HL-60 (cell line): ENCODE results near the gene CHST13.

Experiments
- DNase-seq, 2 experiments: peaks; one replicate each; pipeline ENCODE4 v3.0.0-alpha.2; 2010 to 2020; ENCODE audit warnings: low read depth in 1 of 2, low spot score in 1 of 2
- H3K27ac ChIP-seq: fragments of 250-450 bp; sonication (Bioruptor Pico); replicated peaks from 2 replicates; pipeline ENCODE4 v1.5.1; 2020; ENCODE audit warnings: mild to moderate bottlenecking, moderate library complexity
- H3K27me3 ChIP-seq: fragments of 250-450 bp; sonication (Bioruptor Pico); 2 replicates; pipeline ENCODE4 v1.5.1; 2021; ENCODE audit warnings: mild to moderate bottlenecking, moderate library complexity; ENCODE audit not compliant: insufficient read depth, poor library complexity, severe bottlenecking
- H3K4me3 ChIP-seq: replicated peaks from 2 replicates; pipeline ENCODE4 v1.5.1; 2011; ENCODE audit warnings: mild to moderate bottlenecking, control low read depth, low read length; ENCODE audit not compliant: insufficient read depth
- GABPA ChIP-seq: IDR thresholded peaks from 2 replicates; pipeline ENCODE4 v1.6.1; 2012; ENCODE audit warnings: low read depth
- POLR2AphosphoS5 ChIP-seq: IDR thresholded peaks from 2 replicates; pipeline ENCODE4 v1.6.1; 2012; ENCODE audit warnings: low read depth
- SPI1 ChIP-seq: IDR thresholded peaks from 2 replicates; pipeline ENCODE4 v1.6.1; 2012; ENCODE audit warnings: low read depth, mild to moderate bottlenecking, borderline replicate concordance
- TF ChIP-seq, protein P1 (sequence below): IDR thresholded peaks from one replicate; pipeline ENCODE4 v1.5.1; 2011; ENCODE audit warnings: low read length, control low read depth, inconsistent platforms; ENCODE audit not compliant: insufficient read depth
- TF ChIP-seq, protein P2 (sequence below): IDR thresholded peaks from 2 replicates; pipeline ENCODE4 v1.6.1; 2012; ENCODE audit warnings: low read depth; ENCODE audit not compliant: insufficient replicate concordance

The CHST13 gene

DNA sequence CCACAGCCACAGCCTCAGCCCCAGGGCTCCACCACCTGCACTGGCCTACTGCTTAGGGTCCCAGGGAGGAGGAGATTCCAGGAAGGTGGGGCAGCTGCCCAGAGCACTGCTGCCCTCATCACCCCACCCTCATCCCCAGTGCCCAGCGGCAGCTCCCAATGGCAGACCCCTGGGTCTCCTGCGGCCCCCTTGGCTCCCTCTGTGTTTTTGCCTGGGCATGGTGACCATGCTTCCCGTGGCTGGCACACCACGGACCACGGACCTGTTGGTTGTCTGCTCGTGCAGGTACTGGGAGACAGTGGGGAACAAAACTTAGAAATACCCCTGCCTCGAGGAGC lies 2.7 kb downstream of the CHST13 start:
- no peak overlapping the region for H3K27ac ChIP-seq
- H3K27me3 ChIP-seq = no peaks in the 10 kb centered on the region
- no peak overlapping the region for H3K4me3 ChIP-seq
- TF ChIP-seq SPI1 = no peak
- TF ChIP-seq, protein P1, sequence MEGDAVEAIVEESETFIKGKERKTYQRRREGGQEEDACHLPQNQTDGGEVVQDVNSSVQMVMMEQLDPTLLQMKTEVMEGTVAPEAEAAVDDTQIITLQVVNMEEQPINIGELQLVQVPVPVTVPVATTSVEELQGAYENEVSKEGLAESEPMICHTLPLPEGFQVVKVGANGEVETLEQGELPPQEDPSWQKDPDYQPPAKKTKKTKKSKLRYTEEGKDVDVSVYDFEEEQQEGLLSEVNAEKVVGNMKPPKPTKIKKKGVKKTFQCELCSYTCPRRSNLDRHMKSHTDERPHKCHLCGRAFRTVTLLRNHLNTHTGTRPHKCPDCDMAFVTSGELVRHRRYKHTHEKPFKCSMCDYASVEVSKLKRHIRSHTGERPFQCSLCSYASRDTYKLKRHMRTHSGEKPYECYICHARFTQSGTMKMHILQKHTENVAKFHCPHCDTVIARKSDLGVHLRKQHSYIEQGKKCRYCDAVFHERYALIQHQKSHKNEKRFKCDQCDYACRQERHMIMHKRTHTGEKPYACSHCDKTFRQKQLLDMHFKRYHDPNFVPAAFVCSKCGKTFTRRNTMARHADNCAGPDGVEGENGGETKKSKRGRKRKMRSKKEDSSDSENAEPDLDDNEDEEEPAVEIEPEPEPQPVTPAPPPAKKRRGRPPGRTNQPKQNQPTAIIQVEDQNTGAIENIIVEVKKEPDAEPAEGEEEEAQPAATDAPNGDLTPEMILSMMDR = no peak
- TF ChIP-seq GABPA = no peak
- TF ChIP-seq, protein P2, sequence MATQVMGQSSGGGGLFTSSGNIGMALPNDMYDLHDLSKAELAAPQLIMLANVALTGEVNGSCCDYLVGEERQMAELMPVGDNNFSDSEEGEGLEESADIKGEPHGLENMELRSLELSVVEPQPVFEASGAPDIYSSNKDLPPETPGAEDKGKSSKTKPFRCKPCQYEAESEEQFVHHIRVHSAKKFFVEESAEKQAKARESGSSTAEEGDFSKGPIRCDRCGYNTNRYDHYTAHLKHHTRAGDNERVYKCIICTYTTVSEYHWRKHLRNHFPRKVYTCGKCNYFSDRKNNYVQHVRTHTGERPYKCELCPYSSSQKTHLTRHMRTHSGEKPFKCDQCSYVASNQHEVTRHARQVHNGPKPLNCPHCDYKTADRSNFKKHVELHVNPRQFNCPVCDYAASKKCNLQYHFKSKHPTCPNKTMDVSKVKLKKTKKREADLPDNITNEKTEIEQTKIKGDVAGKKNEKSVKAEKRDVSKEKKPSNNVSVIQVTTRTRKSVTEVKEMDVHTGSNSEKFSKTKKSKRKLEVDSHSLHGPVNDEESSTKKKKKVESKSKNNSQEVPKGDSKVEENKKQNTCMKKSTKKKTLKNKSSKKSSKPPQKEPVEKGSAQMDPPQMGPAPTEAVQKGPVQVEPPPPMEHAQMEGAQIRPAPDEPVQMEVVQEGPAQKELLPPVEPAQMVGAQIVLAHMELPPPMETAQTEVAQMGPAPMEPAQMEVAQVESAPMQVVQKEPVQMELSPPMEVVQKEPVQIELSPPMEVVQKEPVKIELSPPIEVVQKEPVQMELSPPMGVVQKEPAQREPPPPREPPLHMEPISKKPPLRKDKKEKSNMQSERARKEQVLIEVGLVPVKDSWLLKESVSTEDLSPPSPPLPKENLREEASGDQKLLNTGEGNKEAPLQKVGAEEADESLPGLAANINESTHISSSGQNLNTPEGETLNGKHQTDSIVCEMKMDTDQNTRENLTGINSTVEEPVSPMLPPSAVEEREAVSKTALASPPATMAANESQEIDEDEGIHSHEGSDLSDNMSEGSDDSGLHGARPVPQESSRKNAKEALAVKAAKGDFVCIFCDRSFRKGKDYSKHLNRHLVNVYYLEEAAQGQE = no peak
- DNase-seq = no peak

DNA sequence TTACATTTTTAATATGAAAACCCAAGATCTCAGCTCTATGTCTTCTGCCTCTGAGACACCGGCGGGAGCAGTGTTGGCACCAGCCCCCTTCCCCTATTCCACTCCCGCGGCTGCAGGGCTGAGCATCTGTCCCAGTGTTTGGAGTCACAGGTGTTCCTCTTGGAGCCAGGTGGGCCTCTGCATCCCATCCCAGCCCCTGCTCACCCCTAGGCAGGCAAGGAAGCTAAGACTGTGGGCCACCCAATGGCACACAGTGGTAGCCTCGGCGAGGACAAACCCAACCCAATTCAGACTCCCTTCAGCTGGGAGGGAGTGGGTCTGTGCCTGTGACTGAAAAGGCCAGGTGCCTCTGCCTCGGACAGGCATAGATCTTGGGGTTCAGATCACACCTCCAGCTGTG lies 3.1 kb downstream of the CHST13 start:
- H3K27ac ChIP-seq = no peak overlapping the region; the same call in 1 of the 2 replicates
- no peak overlapping the region for H3K4me3 ChIP-seq
- H3K27me3 ChIP-seq = no peaks in the 10 kb centered on the region
- no peak for TF ChIP-seq SPI1
- TF ChIP-seq GABPA = no peak
- TF ChIP-seq, protein P2 = no peak
- TF ChIP-seq, protein P1 = no peak
- no peak for TF ChIP-seq POLR2AphosphoS5
- no peak for DNase-seq

DNA sequence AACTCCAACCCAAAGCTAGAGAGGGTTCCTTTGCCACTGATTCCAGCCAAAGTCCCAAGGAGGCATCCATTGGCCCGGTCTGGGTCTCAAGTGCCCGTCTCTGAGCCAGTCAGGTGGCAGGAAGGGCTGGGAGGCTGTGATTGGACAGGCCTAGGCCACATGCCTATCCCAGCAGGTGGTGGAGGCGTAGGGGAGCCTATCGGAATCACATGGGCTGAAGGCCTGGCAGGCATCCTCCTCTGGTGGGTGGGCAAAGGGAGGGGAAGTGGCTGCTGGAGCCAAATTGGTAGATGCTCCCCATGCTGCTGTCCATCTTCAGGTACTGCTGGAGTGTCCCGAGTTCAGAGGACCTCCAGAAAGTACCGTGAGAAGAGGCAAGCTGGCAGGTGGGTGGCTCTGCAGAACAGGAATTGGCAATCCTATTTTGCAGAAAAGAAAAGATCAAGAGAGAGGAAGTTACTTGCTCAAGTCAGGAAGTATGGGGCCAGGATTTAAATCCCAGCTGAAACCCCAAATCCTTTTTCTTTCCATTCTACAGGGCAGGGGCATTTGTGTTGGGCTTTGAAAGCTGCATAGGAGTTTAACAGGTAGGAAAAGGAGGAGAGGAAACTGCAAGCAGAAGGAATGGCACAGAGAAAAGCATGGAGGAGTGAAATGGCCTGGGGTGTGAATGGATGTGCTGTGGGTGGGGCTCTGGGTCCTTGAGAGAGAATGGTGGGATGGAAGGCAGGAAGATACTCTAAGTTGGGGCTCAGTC lies 3.7 kb downstream of the CHST13 start:
- no peak overlapping the region for H3K4me3 ChIP-seq
- H3K27me3 ChIP-seq = no peaks in the 10 kb centered on the region
- H3K27ac ChIP-seq = peak overlapping the region; percentile 93; the same call in 1 of the 2 replicates
- DNase-seq = peak in 1 of 2 experiments; percentile 32
- TF ChIP-seq, protein P2 = peak; percentile 56
- no peak for TF ChIP-seq GABPA
- peak; percentile 86 for TF ChIP-seq SPI1
- TF ChIP-seq, protein P1 = no peak
- peak; percentile 42; the same call in 1 of the 2 replicates for TF ChIP-seq POLR2AphosphoS5
